C4-2B (cell line): ENCODE data around the gene XYLT1.

Source experiments
- CTCF ChIP-seq: fragments of 450-650 bp; conservative IDR thresholded peaks from 2 replicates; pipeline ENCODE4 v1.5.1; 2017; ENCODE audit warnings: mild to moderate bottlenecking
- ZFX ChIP-seq: fragments of 450-650 bp; IDR thresholded peaks from 2 replicates; pipeline ENCODE4 v1.6.1; 2017

DNA sequence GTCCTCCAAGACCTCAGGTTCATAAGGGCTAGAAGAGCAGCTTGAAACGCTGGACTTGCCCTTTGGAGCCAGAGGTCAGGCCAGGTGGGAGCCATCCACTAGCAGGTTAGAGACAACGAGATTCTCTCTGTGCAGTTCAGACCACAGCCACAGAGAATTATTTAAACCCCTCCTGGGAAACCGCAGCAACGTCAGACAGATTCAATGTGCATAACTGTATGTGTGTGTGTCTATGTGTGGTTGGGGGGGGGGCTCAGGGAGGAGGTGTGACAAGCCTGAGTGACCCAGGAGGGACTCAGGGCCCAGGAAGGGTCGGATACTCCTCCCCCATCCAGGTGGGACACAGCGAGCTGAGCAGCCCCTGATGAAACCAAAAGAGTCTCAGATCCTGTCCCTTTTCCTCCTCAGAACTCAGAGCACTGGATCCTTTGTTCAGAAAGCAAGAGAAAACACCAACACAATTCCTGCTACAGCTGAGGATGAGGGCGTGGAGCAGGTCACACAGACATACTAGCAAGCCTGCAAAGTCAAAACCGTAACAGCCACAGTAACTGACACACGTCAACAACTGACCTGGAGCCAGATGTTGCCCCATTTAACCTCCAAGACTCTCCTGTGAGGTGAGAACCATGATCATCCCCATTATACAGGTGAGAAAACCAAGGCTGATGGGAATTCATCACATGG, 66.8 kb downstream of the XYLT1 start:
- TF ChIP-seq CTCF, result no peak
- no peak for TF ChIP-seq ZFX
